ENCODE data around the gene NEDD9. TPM values are rescaled to one million over a fixed set of nuclear protein-coding genes. Genes with fewer than 3 reads are reported as not detected.

Gene NEDD9
- total and polyA plus RNA-seq, 2 donors (not counting 1 experiment from before 2014, with no cell fraction given), result 38.9 to 46.2 TPM

GRCh38 chr6:11144393-11144851 is 88.0 kb downstream of the NEDD9 start:
- ChIA-PET POLR2A (no interaction called here), CTCF (interaction anchor here (0.6 to 7.4 kb wide), 19 partner anchors 9 to 438 kb away, joined by 3 to 156 read pairs (median 4); no protein-coding TSS in a partner anchor)
- Mint-ChIP-seq H3K27me3 (no peaks in the 10 kb centered on the region), H3K9me3 (ENCODE audit: insufficient read depth) (no peaks in the 10 kb centered on the region), H3K27ac (no peak overlapping the region), H3K4me3 (no peak overlapping the region), H3K4me1 (peaks cover 7% of the 10 kb centered on the region)
- H3K4me2 ChIP-seq (replicated peaks; ENCODE audit: low read depth, low read length, poor library complexity, severe bottlenecking), result no peak overlapping the region
- H3K27me3 ChIP-seq (replicated peaks in 1 of 4; ENCODE audit: control extremely low read depth in 1 of 4, control insufficient read depth in 3 of 4, insufficient read depth in 4 of 4, low read length in 3 of 4), result no peaks in the 10 kb centered on the region
- TF ChIP-seq EZH2 (IDR thresholded peaks at IDR 0.05; ENCODE audit: borderline replicate concordance, insufficient read depth, low read depth, low read length, poor library complexity, severe bottlenecking), result no peak
- TF ChIP-seq CTCF (IDR thresholded peaks at IDR 0.05), result peak; percentile 94
- 0% methylated on average over 4 of the region's 6 CpGs for WGBS (ENCODE audit: insufficient coverage)
- H2AFZ ChIP-seq (ENCODE audit: insufficient read depth, low read depth, low read length, poor library complexity, severe bottlenecking), result no peak overlapping the region
- H3K79me2 ChIP-seq (ENCODE audit: control insufficient read depth, insufficient read depth, low read length), result no peaks in the 10 kb centered on the region
- H3K4me3 ChIP-seq (ENCODE audit: control extremely low read depth in 1 of 5, extremely low read depth in 1 of 5, insufficient read depth in 1 of 5, low read depth in 2 of 5, low read length in 4 of 5), result no peak overlapping the region
- DNase-seq, result peak; percentile 77
- intact Hi-C loops (cut with micrococcal nuclease), result loop anchor here (1.0 kb wide), 2 partner anchors 28 to 352 kb away; no protein-coding TSS in a partner anchor
- no peaks in the 10 kb centered on the region for H4K20me1 ChIP-seq (ENCODE audit: control insufficient read depth, insufficient read depth, low read length, poor library complexity, severe bottlenecking)
- no peak overlapping the region for H3K27ac ChIP-seq (ENCODE audit: low read length in 2 of 2)
- peaks cover 0 to 5% of the 10 kb centered on the region in 2 donors for H3K4me1 ChIP-seq (ENCODE audit: control insufficient read depth in 2 of 2, insufficient read depth in 2 of 2, low read length in 2 of 2)
- H3K9me3 ChIP-seq (ENCODE audit: control extremely low read depth in 1 of 3, control insufficient read depth in 2 of 3, insufficient read depth in 1 of 3, low read length in 2 of 3), result no peaks in the 10 kb centered on the region
- peak; percentile 80 for ATAC-seq (ENCODE audit: low read depth)
- H3K36me3 ChIP-seq (replicated peaks in 1 of 2; ENCODE audit: control extremely low read depth in 1 of 2, control insufficient read depth in 1 of 2, extremely low read depth in 1 of 2, insufficient read depth in 2 of 2, low read length in 1 of 2), result no peaks in the 10 kb centered on the region
- no peak overlapping the region for H3K9ac ChIP-seq (ENCODE audit: low read length)

Measured in B cell (primary cell).